Astrocyte (in vitro differentiated cells and primary cell): ENCODE data around the gene SMAD7.

ENCODE experiments used
- CTCF ChIP-seq: IDR thresholded peaks from 2 replicates; pipeline ENCODE4 v1.5.1; 2011; ENCODE audit warnings: low read depth, mild to moderate bottlenecking, inconsistent platforms, low read length, moderate library complexity; ENCODE audit not compliant: insufficient read depth
- EZH2 ChIP-seq: IDR thresholded peaks from 2 replicates; pipeline ENCODE4 v1.6.1; 2012; ENCODE audit warnings: mild to moderate bottlenecking, low read length, inconsistent platforms; ENCODE audit not compliant: insufficient read depth

- TF ChIP-seq CTCF: no peak
- TF ChIP-seq EZH2: no peak
These were observed 4.4 kb downstream of the SMAD7 start for GRCh38 chr18:48946329-48946835.
